Bone marrow (tissue), 2 donors: ENCODE results near the gene ATP8B1.
A peak's percentile ranks its signal among the peaks of the same experiment; 100 is the strongest.
"Not testable (repeated sequence)": the region's sequence is repeated elsewhere in the genome, so short reads cannot be mapped to it uniquely, and the experiment has no call there.

Experiments used
- DNase-seq, 2 donors: peaks; one replicate each; lab custom pipeline; 2025; lab: John Stamatoyannopoulos, UW

Gene ATP8B1

GRCh38 chr18:57719211-57719935 lies 83.7 kb downstream of the ATP8B1 start:
- not testable (repeated sequence) for DNase-seq

DNA sequence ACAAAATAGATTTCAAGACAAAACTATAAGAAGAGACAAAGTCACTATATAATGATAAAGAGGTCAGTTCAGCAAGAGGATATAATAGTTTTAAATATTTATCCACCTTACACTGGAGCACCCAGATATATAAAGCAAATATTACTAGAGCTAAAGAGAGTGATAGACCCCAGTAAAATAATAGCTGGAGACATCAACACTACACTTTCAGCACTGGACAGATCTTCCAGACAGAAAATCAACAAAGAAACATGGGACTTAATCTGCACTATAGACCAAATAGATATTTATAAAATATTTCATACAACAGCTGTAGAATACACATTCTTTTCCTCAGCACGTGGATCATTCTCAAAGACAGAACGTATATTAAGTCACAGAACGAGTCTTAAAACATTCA lies 86.6 kb downstream of the ATP8B1 start:
- DNase-seq = no peak

- DNase-seq = no peak
These were observed 87.4 kb downstream of the ATP8B1 start for GRCh38 chr18:57715671-57716070.

DNA sequence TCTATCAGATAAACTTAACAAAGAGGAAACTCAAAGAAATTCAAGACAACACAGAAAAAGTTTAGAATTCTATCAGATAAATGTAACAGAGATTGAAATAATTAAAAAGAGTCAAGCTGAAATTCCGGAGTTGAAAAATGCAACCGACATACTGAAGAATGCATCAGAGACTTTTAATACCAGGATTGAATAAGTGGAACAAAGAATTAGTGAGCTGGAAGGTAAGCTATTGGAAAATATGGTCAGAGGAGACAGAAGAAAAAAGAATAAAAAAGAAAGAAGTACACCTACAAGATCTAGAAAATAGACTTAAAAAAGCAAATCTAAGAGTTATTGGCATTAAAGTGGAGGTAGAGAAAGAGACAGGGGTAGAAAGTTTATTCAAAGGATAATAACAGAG lies 88.0 kb downstream of the ATP8B1 start:
- DNase-seq = no peak

GRCh38 chr18:57710226-57710625 lies 92.9 kb downstream of the ATP8B1 start:
- DNase-seq = no peak

DNA sequence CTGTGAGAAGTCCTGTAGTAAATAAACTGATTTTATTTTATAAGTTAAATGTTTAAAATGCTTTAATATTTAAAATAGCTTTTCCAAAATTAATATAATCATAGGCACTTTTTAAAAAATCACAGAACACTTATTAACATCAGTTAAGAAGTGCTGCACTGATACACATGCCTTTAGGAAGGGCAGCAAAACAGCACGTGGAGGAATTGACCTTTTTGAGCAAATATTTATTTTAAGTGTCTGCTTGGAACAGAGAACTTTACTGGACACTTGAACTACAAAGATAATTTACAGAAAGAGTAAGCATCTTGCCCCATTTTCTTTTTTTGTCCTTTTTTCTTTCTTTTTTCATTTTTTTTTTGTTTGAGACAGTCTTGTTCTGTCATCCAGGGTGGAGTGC lies 93.8 kb downstream of the ATP8B1 start:
- no peak for DNase-seq

- no peak for DNase-seq
These were observed 94.8 kb downstream of the ATP8B1 start for GRCh38 chr18:57708288-57708687.

GRCh38 chr18:57705832-57706595 lies 97.1 kb downstream of the ATP8B1 start:
- DNase-seq = no peak

DNA sequence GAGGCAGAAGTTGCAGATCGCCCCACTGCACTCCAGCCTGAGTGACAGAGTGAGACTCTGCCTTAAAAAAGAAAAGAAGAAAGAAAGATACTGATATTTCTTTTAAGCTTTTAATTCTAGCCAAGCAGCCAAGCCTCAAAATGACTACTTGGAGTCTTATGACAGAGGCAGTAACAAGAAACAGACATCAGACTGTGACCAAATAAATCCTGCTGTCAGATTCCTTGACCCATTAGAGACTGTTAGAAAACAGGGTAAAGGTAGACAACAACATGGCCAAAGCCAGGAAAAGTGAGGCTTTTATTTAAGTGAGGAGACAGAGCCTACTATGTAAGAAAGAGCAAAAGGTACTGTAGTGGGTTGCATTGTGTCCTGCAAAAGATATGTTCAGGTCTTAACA lies 98.1 kb downstream of the ATP8B1 start:
- no peak for DNase-seq

DNA sequence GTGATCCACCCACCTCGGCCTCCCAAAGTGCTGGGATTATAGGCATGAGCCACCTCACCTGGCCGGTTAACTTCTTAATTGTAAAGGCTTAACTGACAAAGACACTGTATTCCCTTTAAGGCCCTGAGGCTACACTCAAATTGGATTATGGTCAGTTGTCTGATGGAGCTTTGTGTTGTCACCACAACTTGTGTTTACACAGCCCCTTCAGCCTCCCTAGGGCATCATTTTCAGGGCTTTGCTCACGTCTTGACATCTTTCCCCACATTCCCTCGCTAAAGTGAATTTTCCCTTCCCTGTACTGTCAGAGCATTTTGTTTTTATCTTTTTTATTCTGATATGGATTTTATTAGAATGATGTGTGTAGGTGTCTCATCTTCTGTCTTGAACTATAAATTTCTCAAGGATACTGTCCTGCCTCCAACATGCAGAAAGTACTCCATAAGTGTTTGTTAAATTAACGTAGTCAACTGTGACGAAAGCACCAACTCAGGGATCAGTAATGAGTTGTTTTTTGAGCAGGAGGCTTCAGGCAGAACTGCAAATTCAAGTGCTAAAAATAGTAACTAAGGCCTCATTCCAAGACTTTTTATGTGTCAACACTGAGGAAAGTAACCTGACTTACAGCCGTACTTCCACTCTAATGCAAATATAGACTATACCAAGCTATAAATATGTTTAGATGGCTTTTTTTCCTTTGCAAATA lies 104.4 kb downstream of the ATP8B1 start:
- no peak for DNase-seq

- DNase-seq = no peak
These were observed 105.7 kb downstream of the ATP8B1 start for GRCh38 chr18:57697426-57697825.

- DNase-seq = no peak
These were observed 106.8 kb downstream of the ATP8B1 start for GRCh38 chr18:57696271-57696670.

DNA sequence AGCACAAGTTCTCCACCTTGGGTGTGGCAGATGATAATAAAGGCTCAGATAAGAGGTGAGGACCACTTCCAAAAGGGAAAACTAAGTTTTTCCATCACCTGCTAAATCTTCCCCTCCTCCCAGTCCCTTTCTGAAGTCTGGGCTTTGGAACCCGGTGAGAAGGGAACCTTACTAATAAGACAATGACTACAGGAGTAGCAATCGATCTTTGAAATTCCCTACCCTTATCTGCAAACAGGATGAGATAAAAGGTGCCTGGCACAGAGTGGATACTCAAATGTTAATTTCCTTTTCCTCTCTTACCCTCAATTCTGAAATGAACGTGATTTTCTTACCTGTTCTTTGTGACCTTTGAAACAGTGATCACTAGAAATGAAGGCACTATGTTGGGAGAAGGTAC lies 111.8 kb downstream of the ATP8B1 start:
- DNase-seq = no peak

DNA sequence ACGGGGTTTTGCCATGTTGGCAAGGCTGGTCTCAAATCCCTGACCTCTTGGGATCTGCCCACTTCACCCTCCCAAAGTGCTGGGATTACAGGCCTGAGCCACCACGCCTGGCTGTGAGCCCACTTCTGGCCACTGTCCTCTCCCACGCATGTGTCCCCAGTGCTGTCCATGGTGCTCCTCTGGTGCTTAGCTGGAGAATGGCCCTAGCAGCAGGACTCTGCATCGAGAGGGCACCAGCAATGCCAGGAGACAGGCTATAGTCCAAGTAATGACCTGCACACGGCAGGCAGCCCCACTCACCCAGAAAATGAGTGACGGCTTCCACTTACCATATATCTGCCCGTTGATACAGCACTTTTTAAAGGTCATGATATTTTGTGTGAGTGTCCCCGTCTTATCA lies 115.1 kb downstream of the ATP8B1 start:
- DNase-seq = no peak

DNA sequence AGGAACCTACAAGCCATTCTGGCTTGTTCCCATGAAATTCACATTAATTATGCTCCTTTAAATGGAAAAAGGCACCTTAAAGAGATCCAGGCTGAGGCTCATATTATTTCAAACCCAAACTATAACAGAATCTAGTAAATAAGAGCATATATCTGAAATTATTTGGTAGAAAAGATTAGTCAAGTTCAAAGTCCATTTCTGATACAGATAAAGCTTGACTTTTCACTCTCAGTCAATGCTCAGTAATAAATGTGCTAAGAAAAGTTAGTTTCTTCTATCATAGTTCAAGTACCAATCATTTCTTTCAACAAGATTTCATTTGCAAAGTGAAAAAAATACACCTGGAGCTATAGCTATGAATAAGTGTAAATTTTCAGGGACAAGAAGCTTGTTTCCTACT lies 119.6 kb downstream of the ATP8B1 start:
- DNase-seq = no peak

GRCh38 chr18:57677262-57678211 lies 125.6 kb downstream of the ATP8B1 start:
- DNase-seq = no peak

GRCh38 chr18:57674891-57675290 lies 128.2 kb downstream of the ATP8B1 start:
- no peak for DNase-seq

DNA sequence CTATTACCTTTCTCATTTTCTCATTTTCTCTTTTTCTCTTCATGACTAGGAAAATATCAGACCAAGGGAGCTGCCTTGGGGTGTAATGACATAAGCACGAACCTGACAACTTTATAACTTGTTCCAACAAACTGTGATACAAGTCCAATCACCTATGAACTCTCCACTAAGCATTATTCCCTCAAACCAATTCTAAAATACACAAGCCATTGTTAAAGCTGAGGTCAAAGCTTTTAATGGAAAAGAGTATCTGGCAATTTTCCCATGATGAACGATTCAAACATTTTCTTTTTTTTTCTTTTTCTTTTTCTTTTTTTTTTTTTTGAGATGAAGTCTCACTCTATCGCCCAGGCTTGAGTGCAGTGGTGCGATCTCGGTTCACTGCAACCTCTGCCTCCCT lies 133.1 kb downstream of the ATP8B1 start:
- DNase-seq = no peak

DNA sequence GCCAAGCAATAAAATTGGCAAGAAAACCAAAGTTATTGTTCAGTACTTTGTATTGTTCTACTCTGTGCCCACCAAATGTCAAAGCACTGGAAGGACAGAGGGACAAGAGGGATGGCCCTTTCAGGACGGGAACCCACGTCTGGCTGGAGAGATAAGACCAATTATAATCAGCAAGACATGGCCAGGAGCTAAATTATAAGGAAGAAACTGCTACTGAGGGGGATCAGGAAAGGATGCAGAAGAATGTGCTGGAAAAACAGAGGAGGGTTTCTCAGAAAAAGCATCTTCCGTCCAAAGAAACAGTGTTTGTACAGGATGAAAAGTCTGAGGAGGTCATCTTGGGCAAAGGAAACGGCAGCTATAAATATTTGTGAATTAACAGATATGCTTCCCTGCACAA lies 135.1 kb downstream of the ATP8B1 start:
- no peak for DNase-seq

GRCh38 chr18:57666818-57667497 lies 136.2 kb downstream of the ATP8B1 start:
- peak in 1 of 2 donors; percentile 18 for DNase-seq

DNA sequence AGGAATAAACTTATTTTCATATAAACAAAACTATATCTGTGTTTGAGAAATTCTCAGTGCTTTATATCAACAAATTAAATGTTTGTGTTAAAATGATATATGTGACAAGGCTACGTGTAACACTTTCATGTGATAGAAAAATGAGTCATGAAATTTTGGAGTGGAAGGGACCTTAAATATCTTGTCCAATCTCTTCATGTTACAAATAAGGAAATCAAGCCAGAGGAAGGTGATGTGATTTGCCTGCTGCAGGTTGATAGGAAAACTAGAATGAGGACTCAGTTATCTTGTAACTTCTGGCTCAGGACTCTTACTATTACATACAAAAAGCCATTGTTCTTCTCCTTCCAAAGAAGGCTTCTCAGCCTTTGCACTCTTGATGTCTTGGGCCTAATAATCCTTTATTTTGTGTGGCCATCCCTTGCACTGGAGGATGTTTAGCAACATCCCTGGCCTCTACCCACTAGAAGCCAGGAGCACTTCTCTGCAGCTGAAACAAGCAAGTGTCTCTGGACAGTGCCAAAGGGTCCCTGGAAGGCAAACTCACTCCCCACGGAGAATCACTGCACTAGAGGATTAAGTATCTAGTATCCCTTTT lies 138.4 kb downstream of the ATP8B1 start:
- no peak for DNase-seq
